GM13977 (cell line): Measurements from ENCODE around the gene GMNC.

Experiments
- DNase-seq: peaks from one replicate; pipeline ENCODE4 v3.0.0; 2012; ENCODE audit warnings: low spot score
- in situ Hi-C: fragments of 300-500 bp; cut with MboI; formaldehyde crosslinking; loops from one replicate; pipeline ENCODE4 v1.12.0; 2022; ENCODE audit warnings: low sequenced_read_pairs, low pct_unique_long_range_greater_than_20kb, mixed read lengths, inconsistent platforms; ENCODE audit not compliant: unreplicated experiment
- TF ChIP-seq, protein P1 (sequence below): IDR thresholded peaks from 2 replicates; pipeline ENCODE4 v1.5.1; 2012; ENCODE audit warnings: mild to moderate bottlenecking, control low read depth; ENCODE audit not compliant: insufficient read depth; ENCODE audit errors: extremely low read depth, missing control alignments

Gene GMNC

DNA sequence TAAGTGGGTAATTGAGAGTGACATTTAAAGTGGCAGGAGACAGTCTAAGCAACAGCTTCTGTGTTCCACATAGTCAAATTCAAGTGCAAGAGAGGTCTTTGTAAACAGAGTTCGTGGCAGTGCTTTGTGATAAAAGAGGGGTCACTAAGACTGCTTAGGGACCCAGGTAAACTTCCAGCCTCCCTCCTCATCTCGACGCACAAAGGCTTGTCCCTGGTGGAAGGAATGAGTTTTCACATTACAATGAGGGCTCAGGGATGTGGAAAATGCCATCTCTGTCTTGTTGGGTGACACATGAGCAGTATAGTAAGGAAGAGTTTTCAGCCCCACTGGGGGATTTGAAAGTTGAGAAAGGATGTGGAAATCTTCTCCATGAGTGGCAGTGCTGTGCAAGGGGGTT, 7.3 kb downstream of the GMNC start:
- TF ChIP-seq, protein P1, sequence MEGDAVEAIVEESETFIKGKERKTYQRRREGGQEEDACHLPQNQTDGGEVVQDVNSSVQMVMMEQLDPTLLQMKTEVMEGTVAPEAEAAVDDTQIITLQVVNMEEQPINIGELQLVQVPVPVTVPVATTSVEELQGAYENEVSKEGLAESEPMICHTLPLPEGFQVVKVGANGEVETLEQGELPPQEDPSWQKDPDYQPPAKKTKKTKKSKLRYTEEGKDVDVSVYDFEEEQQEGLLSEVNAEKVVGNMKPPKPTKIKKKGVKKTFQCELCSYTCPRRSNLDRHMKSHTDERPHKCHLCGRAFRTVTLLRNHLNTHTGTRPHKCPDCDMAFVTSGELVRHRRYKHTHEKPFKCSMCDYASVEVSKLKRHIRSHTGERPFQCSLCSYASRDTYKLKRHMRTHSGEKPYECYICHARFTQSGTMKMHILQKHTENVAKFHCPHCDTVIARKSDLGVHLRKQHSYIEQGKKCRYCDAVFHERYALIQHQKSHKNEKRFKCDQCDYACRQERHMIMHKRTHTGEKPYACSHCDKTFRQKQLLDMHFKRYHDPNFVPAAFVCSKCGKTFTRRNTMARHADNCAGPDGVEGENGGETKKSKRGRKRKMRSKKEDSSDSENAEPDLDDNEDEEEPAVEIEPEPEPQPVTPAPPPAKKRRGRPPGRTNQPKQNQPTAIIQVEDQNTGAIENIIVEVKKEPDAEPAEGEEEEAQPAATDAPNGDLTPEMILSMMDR, result no peak
- in situ Hi-C loops, result no loop called here
- no peak for DNase-seq

DNA sequence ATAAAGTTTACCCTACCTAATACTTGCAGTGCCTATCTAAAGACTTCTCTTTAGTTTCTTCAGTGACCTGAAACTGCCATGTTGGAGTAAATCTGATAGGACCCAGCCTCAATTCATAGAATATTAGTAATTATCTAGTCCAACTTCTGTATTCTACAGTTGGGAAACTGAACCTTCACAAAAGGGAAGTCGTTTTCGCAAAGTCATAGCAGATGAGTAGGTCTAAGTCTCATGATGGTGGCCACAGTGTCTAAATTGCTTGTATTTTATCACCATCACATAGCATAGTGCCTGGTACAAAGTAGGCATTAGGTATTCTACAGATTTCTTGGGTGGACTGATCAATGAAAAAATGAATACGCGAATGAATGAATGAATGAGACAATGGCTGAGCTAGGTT, 8.4 kb downstream of the GMNC start:
- in situ Hi-C loops, result no loop called here
- no peak for DNase-seq
- TF ChIP-seq, protein P1, result no peak

DNA sequence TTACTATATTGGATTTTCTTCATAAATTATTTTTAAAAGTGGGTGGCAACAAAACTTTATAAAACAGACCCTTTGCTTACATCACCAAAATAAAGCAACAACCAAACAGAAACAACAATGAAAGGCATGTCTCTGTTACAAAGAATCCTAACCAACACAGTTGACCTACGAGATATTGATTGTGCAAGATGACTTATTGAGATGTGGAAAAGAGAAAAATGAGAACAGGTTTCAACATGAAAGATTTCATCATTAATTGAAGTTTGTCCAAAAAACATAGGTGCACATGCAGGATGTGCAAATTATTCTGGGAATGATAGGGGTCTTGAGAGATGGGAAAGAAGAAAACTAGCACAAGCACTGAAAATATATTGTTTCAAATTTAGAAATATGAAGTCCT, 9.0 kb downstream of the GMNC start:
- no peak for DNase-seq
- in situ Hi-C loops, result no loop called here
- TF ChIP-seq, protein P1, result no peak

DNA sequence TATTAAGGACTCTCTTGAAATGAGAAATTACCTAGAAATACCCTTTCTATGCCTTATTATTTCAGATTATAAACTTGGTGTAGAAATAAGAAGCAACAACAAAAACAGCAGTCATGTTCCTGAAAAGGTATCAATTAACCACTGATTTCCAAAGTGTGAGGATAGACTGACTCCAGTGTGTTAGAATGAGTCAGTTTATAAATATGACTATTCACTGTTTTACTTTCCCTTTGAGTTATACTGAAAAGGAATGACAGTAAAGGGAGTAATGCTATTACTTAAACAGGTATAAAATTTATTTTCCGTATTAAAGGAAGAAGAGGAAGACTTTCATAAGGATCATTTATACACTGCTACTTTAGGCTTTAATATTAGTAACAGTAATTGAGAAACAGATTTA, 12.9 kb downstream of the GMNC start:
- TF ChIP-seq, protein P1, result no peak
- DNase-seq, result no peak

DNA sequence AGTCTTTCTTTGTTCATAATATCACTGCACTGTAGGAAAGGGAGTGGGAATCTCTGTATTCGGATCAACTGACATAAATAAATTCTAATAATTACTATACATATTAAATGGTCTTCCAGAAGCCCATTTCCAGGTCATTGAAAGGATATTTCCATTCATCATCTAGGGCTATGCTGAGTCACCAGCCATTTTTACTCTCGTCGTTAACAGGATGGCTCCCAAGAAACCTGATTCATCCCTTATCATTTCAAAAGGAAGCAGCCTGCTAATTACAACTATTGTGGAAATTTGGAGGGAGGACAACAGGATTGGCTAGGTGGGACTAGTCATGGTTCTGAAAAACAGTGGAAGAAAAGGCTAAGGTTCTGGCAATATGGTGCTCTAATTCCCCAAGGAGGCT, 13.6 kb downstream of the GMNC start:
- DNase-seq, result no peak
- TF ChIP-seq, protein P1, result no peak
- in situ Hi-C loops, result no loop called here

More for the DNA sequence above, 12.9 kb downstream of the GMNC start:
- in situ Hi-C loops, result no loop called here

DNA sequence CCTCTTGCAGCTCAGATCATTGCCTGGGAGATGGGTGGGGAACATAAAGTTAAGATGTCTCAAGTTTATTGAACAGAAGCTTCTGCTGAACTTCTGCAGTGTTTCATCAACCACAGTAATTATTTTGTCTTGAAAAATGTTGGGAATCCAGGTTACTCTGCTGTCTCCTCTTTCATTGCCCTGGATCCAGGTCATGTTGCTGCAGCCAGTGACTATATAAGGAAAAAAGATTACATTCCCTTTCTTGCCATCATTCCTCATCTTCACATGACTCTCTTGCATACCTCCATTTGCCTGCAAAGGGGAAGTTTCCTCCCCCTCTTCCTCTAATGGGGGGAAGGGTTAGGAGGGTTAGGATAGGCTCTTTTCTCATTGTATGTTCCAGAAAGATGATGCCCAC, 15.1 kb downstream of the GMNC start:
- no peak for DNase-seq
- TF ChIP-seq, protein P1, result no peak
- in situ Hi-C loops, result no loop called here

DNA sequence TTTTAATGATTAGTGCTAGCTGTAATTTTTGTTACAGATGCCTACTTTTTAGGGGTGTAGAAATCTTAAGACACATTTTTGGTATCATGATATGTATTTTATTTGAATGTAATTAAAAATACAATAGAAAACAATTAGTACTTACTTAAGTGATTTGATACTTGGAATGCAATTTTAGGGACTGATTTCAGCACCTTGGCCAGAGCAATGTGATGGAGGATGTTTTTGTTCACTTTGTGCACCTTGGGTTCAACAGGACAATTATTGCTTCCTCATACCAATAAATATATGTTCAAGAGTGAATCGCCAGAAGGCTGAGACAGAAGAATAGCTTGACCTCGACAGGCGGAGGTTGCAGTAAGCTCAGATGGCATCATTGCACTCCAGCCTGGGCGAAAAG, 22.3 kb downstream of the GMNC start:
- TF ChIP-seq, protein P1, result no peak
- in situ Hi-C loops, result no loop called here

More for the DNA sequence above, 22.3 kb downstream of the GMNC start:
- DNase-seq, result no peak
